HG02588 (cell line): Measurements from ENCODE around the gene TPRN.

ENCODE experiments used
- ATAC-seq: cut with Tn5 transposase; IDR thresholded peaks from one replicate; pipeline ENCODE4 v1.9.1; 2021; ENCODE audit warnings: mild to moderate bottlenecking, moderate library complexity; ENCODE audit not compliant: unreplicated experiment

TPRN gene

GRCh38 chr9:137147091-137147792 lies 53.3 kb downstream of the TPRN start:
- no peak for ATAC-seq

DNA sequence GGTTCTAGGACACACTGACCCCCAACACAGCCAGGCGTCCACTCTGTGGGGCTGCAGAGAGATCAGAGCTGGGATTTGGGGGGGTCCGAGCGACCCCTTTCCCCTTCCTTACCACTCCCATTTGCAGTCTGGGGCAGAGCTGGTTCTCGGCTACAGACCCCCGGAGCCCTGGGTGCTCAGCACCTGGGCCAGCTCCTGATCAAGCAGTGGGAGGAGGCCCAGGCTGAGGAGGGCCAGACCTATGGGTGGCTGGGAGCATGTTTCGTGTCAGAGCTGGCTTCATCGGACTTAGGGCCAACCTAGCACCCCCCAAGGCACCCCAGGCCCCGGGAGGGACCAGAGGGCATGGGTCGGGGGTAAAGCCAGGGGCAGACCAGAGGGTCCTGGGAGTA lies 54.0 kb downstream of the TPRN start:
- ATAC-seq, result no peak

- no peak for ATAC-seq
These were observed 54.6 kb downstream of the TPRN start for GRCh38 chr9:137145731-137146526.

- no peak for ATAC-seq
These were observed 57.1 kb downstream of the TPRN start for GRCh38 chr9:137143459-137143858.

- no peak for ATAC-seq
These were observed 58.3 kb downstream of the TPRN start for GRCh38 chr9:137141976-137142936.
